ENCODE results near the gene LIG1.

- no peak for TF ChIP-seq CTCF (IDR thresholded peaks at IDR 0.05)
- TF ChIP-seq EP300 (IDR thresholded peaks at IDR 0.05): no peak
- TF ChIP-seq POLR2A (IDR thresholded peaks at IDR 0.05; ENCODE audit: low read depth): no peak
- no peak for TF ChIP-seq POLR2AphosphoS5 (IDR thresholded peaks at IDR 0.05)
Observed at GRCh38 chr19:48117515-48118130, 52.5 kb downstream of the LIG1 start.
